ENCODE results near the gene SMIM1. TPM values are rescaled to one million over a fixed set of nuclear protein-coding genes. Genes with fewer than 3 reads are reported as not detected.

Gene SMIM1
- total RNA-seq, 1 donor from 2014 or later = not detected

DNA sequence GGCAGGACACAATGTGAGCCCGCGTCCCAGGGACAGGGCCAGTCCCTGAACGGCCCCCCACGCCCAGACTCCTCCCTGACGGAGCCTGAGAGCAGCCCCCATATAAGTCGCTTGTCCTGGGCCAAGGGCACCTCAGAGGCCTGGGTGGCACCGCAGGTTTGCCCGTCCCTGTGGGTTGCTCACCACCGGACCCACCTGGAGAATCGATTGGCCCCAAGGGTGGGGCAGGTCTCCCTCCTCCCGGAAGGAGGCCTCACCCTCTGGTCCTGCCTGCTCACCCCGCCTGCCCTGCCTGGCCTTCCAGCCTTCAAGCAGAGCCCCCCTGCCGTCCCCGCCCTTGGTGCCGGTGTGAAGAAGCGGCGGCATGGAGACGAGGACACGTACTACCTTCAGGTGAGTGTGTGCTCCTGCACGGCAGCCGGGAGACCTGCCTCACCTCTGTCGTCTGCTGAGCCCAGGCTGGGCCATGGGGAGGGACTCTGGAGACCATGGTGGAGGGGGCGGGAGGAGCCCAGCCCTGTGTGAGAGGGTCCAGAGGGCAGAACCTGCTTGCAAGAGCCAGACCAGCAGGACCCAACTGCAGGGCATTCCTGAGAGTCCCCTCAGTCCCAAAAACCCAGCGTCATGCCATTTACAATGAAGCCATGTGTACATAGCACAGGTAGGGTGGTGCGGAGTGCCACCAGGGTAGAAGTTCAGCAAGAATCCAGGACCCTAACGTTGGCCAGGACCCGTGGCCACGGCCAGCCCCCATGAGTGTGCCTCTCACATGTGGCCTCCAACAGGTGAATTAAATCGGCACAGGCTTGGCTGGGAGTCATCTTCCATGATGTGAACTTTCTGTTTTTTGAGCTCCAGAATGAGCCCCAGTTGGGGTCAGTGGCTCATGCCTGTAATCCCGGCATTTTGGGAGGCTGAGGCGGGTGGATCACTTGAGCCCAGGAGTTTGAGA, 44.4 kb upstream of the SMIM1 start:
- no peak for DNase-seq (ENCODE audit: low read depth)
- TF ChIP-seq CTCF (IDR thresholded peaks at IDR 0.05; ENCODE audit: insufficient read depth, low read length, poor library complexity, severe bottlenecking) = no peak
- Histone ChIP-seq H3K4me3 (ENCODE audit: low read depth, low read length) (no peak overlapping the region), H3K27me3 (ENCODE audit: control insufficient read depth, insufficient read depth, low read length) (peaks cover 41% of the 10 kb centered on the region), H3K36me3 (ENCODE audit: control insufficient read depth, insufficient read depth, low read length) (no peaks in the 10 kb centered on the region)

DNA sequence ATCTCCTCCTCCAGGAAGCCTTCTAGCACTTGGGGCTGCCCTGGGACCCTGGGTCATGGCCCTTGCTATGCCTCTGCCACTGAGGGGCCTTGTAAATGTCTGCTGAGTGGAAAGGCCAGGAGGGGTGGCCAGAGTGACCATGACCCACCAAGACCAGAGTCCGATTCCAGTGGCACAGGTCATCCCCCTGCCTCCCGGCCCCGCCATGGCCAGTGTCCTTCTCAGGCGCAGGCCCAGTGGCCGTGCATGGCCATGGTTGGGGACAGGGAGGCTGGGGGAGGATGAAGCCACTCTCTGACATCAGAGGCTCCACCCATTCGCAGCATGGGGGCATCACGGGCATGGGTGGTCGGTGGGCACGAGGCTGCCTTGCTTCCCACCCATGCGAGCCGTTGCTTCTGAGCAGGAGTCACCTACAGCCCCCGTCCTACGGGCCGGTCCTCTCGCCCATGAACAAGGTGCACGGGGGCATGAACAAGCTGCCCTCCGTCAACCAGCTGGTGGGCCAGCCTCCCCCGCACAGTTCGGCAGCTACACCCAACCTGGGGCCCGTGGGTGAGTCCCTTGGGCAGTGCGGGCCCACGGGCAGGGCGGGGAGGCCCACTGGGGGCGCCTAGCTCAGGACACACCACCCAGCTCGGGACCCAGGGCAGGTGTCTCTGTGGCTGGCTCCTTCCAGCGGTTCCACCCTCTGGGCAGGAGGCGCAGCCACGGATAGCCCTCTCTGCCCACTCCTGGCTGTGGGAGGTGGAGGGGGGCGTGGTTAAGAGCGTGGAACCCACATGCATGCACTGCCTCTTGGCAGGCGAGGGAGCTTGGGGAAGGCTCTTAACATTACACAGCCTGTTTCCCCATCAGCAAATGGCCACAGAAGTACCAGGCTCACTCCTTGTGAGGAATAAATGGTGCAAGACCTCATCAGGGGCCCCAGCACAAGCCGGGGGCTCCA, 42.7 kb upstream of the SMIM1 start:
- no peak for TF ChIP-seq CTCF (IDR thresholded peaks at IDR 0.05; ENCODE audit: insufficient read depth, low read length, poor library complexity, severe bottlenecking)
- Histone ChIP-seq H3K36me3 (ENCODE audit: control insufficient read depth, insufficient read depth, low read length) (no peaks in the 10 kb centered on the region), H3K4me3 (ENCODE audit: low read depth, low read length) (no peak overlapping the region), H3K27me3 (ENCODE audit: control insufficient read depth, insufficient read depth, low read length) (peaks cover 41% of the 10 kb centered on the region)
- no peak for DNase-seq (ENCODE audit: low read depth)

- H3K27me3 ChIP-seq (ENCODE audit: control insufficient read depth, insufficient read depth, low read length) = peaks cover 41% of the 10 kb centered on the region
- no peak overlapping the region for H3K4me3 ChIP-seq (ENCODE audit: low read depth, low read length)
- no peaks in the 10 kb centered on the region for H3K36me3 ChIP-seq (ENCODE audit: control insufficient read depth, insufficient read depth, low read length)
- TF ChIP-seq CTCF (IDR thresholded peaks at IDR 0.05; ENCODE audit: insufficient read depth, low read length, poor library complexity, severe bottlenecking) = no peak
- DNase-seq (ENCODE audit: low read depth) = no peak
Measured at GRCh38 chr1:3730543-3731247, 41.9 kb upstream of the SMIM1 start.

DNA sequence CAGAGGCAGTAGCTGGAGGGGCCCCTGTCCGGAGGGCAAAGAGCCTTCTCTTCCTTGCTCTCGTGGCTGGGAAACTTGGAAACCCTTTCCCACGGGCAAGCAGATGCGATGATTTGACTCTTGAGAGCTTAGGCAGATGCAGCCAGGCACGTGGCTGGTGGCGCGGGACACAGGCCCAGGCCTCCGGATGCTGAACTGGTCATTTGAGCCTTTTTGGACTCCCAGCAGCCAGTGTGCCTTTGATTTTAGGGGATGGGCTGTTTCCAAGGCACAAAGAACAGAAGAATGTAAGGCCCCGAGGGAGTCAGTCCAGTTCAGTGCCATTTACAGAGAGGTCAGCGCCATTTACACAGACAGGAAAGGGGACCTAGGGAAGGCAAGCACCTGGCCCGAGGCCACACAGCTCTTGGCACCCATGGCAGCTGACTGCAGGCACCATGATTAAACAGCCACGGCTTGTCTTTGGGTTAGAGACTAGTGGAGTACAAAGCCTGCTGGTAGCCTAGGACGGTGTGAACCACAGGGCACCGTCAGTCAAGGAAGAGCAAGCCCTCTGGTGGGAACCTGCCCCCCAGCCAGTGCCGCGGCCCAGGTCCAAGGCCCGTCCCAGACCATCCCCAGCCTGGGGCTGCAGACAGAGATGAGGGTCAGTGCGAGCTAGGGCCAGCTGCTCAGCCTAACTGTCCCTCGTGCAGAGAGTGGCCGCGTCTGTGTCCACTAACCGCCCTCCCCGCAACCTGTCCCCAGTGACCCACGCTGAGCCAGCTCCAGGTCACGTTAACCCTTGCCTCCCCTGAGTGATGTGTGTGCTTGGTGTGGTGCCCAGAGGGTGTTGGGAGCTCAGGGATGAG, 40.7 kb upstream of the SMIM1 start:
- no peak for DNase-seq (ENCODE audit: low read depth)
- no peak overlapping the region for H3K4me3 ChIP-seq (ENCODE audit: low read depth, low read length)
- no peaks in the 10 kb centered on the region for H3K36me3 ChIP-seq (ENCODE audit: control insufficient read depth, insufficient read depth, low read length)
- H3K27me3 ChIP-seq (ENCODE audit: control insufficient read depth, insufficient read depth, low read length) = peaks cover 41% of the 10 kb centered on the region
- TF ChIP-seq CTCF (IDR thresholded peaks at IDR 0.05; ENCODE audit: insufficient read depth, low read length, poor library complexity, severe bottlenecking) = no peak
